Liver (tissue), 9 donors: Measurements from ENCODE around the gene PIGM. TPM values are rescaled to one million over a fixed set of nuclear protein-coding genes. Genes with fewer than 3 reads are reported as not detected.
A peak's percentile ranks its signal among the peaks of the same experiment; 100 is the strongest.

Source experiments
- DNase-seq: peaks from one replicate; pipeline ENCODE4 v3.0.0-alpha.2; 2017; ENCODE audit warnings: low spot score
- H3K27ac ChIP-seq, 2 donors: one replicate each; pipeline ENCODE4 v1.7.0; 2013; ENCODE audit warnings: inconsistent platforms in 2 of 2, low read length in 2 of 2, control low read depth in 1 of 2, low read depth in 1 of 2, mild to moderate bottlenecking in 1 of 2
- H3K27me3 ChIP-seq, 4 donors: one replicate each; pipeline versions ENCODE4 v1.6.1 to v1.7.0; 2013; ENCODE audit warnings: low read length in 3 of 4, inconsistent platforms in 1 of 4, mild to moderate bottlenecking in 1 of 4, moderate library complexity in 1 of 4; ENCODE audit not compliant: control insufficient read depth in 4 of 4, insufficient read depth in 4 of 4
- H3K36me3 ChIP-seq, 4 donors: one replicate each; pipeline versions ENCODE4 v1.6.1 to v1.7.0; 2013; ENCODE audit warnings: low read length in 3 of 4, mild to moderate bottlenecking in 3 of 4, low read depth in 1 of 4, moderate library complexity in 1 of 4; ENCODE audit not compliant: control insufficient read depth in 4 of 4, insufficient read depth in 3 of 4
- H3K4me1 ChIP-seq, 4 donors: one replicate each; pipeline versions ENCODE4 v1.6.1 to v1.7.0; 2013; ENCODE audit warnings: low read length in 3 of 4, mild to moderate bottlenecking in 3 of 4, moderate library complexity in 1 of 4; ENCODE audit not compliant: control insufficient read depth in 4 of 4, insufficient read depth in 4 of 4
- H3K4me3 ChIP-seq, 3 donors: one replicate each; pipeline versions ENCODE4 v1.6.1 to v1.7.0; 2013; ENCODE audit warnings: low read length in 3 of 3, control low read depth in 1 of 3, low read depth in 1 of 3, mild to moderate bottlenecking in 1 of 3
- H3K9ac ChIP-seq, 2 donors: one replicate each; pipeline ENCODE4 v1.7.0; 2013; ENCODE audit warnings: low read length in 2 of 2, mild to moderate bottlenecking in 2 of 2, moderate library complexity in 2 of 2, control low read depth in 1 of 2, low read depth in 1 of 2
- H3K9me3 ChIP-seq, 4 donors: one replicate each; pipeline versions ENCODE4 v1.6.1 to v1.7.0; 2013; ENCODE audit warnings: low read length in 3 of 4; ENCODE audit not compliant: control insufficient read depth in 4 of 4
- EGR1 ChIP-seq, 2 donors: IDR thresholded peaks; 2 replicates each; pipeline ENCODE4 v1.6.1; 2016 to 2018; ENCODE audit warnings: antibody characterized with exemption in 2 of 2, low read depth in 2 of 2
- FOXA1 ChIP-seq: IDR thresholded peaks from 2 replicates; pipeline ENCODE4 v1.6.1; 2016; ENCODE audit warnings: antibody characterized with exemption
- FOXA2 ChIP-seq: IDR thresholded peaks from 2 replicates; pipeline ENCODE4 v1.6.1; 2016; ENCODE audit warnings: antibody characterized with exemption
- GABPA ChIP-seq, 2 donors: IDR thresholded peaks in 1 of 2; conservative IDR thresholded peaks in 1 of 2; 2 replicates each; pipeline ENCODE4 v1.6.1; 2016; ENCODE audit warnings: antibody characterized with exemption in 2 of 2, mild to moderate bottlenecking in 1 of 2, moderate library complexity in 1 of 2
- HNF4A ChIP-seq, 2 donors: conservative IDR thresholded peaks; 2 replicates each; pipeline ENCODE4 v1.6.1; 2016; ENCODE audit warnings: antibody characterized with exemption in 2 of 2, mild to moderate bottlenecking in 2 of 2
- HNF4G ChIP-seq: IDR thresholded peaks from 2 replicates; pipeline ENCODE4 v1.6.1; 2016; ENCODE audit warnings: antibody characterized with exemption
- JUND ChIP-seq, 2 donors: IDR thresholded peaks; 2 replicates each; pipeline ENCODE4 v1.6.1; 2016; ENCODE audit warnings: antibody characterized with exemption in 2 of 2
- NR2F2 ChIP-seq: IDR thresholded peaks from 2 replicates; pipeline ENCODE4 v1.6.1; 2016; ENCODE audit warnings: antibody characterized with exemption
- RAD21 ChIP-seq, 2 donors: IDR thresholded peaks; 2 replicates each; pipeline ENCODE4 v1.6.1; 2016; ENCODE audit warnings: antibody characterized with exemption in 2 of 2, mild to moderate bottlenecking in 2 of 2
- RXRA ChIP-seq, 2 donors: IDR thresholded peaks; 2 replicates each; pipeline ENCODE4 v1.6.1; 2017 to 2018; ENCODE audit warnings: antibody characterized with exemption in 2 of 2, mild to moderate bottlenecking in 1 of 2
- TAF1 ChIP-seq: conservative IDR thresholded peaks from 2 replicates; pipeline ENCODE4 v1.6.1; 2016; ENCODE audit warnings: antibody characterized with exemption, mild to moderate bottlenecking
- YY1 ChIP-seq: IDR thresholded peaks from 2 replicates; pipeline ENCODE4 v1.6.1; 2016; ENCODE audit warnings: antibody characterized with exemption, mild to moderate bottlenecking
- WGBS: extraction: QIAGEN DNeasy Blood & Tissue Kit; methylation state at CpG from one replicate; pipeline ENCODE4 v1.1.7; 2013; 5-methylcytosine and 5-hydroxymethylcytosine counted together
- polyA plus RNA-seq, 2 donors: library from polyadenylated mRNA; stranded (reverse) in 1 of 2; unstranded in 1 of 2; fragments of 200-250 nt in 1 of 2; fragments of >200 nt in 1 of 2; fragmentation: Nextera tagmentation in 1 of 2; extraction: Ambion mirVana in 1 of 2; gene quantifications; one replicate each; pipeline versions ENCODE4 v1.2.1 to v1.2.3, GENCODE V29; 2013 to 2015
- total RNA-seq, 2 donors: library from RNA; depleted of rRNA; stranded (reverse); fragments of >200 nt; gene quantifications; one replicate each; pipeline ENCODE4 v1.2.3, GENCODE V29; 2014
- TF ChIP-seq, protein P1 (sequence below): fragments of 150-350 bp; IDR thresholded peaks from 2 replicates; pipeline ENCODE4 v1.5.1; 2017; ENCODE audit warnings: improper control_type of control experiment, low read depth, low read length; ENCODE audit not compliant: missing input control
- TF ChIP-seq, protein P2 (sequence below): IDR thresholded peaks from 2 replicates; pipeline ENCODE4 v1.6.1; 2016; ENCODE audit warnings: antibody characterized with exemption
- TF ChIP-seq, protein P3 (sequence below): IDR thresholded peaks from 2 replicates; pipeline ENCODE4 v1.6.1; 2016; ENCODE audit warnings: antibody characterized with exemption
- TF ChIP-seq, protein P4 (sequence below): IDR thresholded peaks from 2 replicates; pipeline ENCODE4 v1.6.1; 2016; ENCODE audit warnings: antibody characterized with exemption, mild to moderate bottlenecking
- donor health status: healthy.
- donor health status: healthy.
- donor health status: healthy.
- donor health status: healthy.
- donor health status: healthy.

PIGM gene
- total and polyA plus RNA-seq, 4 donors = 2.9 to 4.2 (median 3.6) TPM

DNA sequence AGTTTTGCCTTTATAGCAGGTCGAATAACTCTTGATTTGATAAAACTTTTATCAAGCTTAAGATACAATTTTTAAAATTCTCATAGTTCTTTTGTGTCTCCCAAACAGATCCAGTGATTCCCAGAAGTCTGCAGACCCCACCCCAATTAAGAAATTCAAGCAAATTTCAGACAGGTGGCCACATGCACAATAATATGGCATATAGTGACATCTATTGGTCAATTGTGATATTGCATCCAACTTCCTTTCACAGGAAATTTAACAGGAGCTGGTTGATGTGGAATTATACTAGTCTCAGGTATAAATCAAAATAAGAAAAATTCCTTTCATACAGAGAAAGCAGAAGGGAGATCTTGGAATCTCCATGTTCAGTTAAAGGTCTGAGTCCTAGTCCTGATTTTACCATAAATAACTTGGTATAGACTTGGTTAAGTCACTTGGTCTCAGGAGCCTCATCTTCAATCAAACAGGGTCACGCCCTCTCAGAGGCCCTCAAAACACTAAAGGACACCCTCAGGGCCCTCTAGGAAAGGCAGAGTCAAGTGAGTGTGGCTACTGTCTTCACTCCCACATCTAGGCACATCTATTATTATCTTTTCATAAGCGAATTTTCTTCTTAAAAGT, 24.1 kb downstream of the PIGM start:
- Histone ChIP-seq H3K27me3 (no peaks in the 10 kb centered on the region), H3K36me3 (no peaks in the 10 kb centered on the region), H3K4me1 (no peaks in the 10 kb centered on the region), H3K9ac (no peak overlapping the region), H3K4me3 (no peak overlapping the region), H3K27ac (no peak overlapping the region), H3K9me3 (no peaks in the 10 kb centered on the region)
- whole genome bisulfite sequencing = 86% methylated on average over 3 of the region's 3 CpGs
- no peak for DNase-seq
- TF ChIP-seq, protein P1, sequence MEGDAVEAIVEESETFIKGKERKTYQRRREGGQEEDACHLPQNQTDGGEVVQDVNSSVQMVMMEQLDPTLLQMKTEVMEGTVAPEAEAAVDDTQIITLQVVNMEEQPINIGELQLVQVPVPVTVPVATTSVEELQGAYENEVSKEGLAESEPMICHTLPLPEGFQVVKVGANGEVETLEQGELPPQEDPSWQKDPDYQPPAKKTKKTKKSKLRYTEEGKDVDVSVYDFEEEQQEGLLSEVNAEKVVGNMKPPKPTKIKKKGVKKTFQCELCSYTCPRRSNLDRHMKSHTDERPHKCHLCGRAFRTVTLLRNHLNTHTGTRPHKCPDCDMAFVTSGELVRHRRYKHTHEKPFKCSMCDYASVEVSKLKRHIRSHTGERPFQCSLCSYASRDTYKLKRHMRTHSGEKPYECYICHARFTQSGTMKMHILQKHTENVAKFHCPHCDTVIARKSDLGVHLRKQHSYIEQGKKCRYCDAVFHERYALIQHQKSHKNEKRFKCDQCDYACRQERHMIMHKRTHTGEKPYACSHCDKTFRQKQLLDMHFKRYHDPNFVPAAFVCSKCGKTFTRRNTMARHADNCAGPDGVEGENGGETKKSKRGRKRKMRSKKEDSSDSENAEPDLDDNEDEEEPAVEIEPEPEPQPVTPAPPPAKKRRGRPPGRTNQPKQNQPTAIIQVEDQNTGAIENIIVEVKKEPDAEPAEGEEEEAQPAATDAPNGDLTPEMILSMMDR = peak; percentile 84
- TF ChIP-seq FOXA1 (no peak), NR2F2 (no peak), YY1 (no peak), RAD21 (IDR thresholded peaks at IDR 0.05) (peak; percentile 84 to 85), EGR1 (IDR thresholded peaks at IDR 0.05; ENCODE audit: low read depth in 2 of 2) (no peak)
- TF ChIP-seq, protein P2, sequence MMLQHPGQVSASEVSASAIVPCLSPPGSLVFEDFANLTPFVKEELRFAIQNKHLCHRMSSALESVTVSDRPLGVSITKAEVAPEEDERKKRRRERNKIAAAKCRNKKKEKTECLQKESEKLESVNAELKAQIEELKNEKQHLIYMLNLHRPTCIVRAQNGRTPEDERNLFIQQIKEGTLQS = no peak

DNA sequence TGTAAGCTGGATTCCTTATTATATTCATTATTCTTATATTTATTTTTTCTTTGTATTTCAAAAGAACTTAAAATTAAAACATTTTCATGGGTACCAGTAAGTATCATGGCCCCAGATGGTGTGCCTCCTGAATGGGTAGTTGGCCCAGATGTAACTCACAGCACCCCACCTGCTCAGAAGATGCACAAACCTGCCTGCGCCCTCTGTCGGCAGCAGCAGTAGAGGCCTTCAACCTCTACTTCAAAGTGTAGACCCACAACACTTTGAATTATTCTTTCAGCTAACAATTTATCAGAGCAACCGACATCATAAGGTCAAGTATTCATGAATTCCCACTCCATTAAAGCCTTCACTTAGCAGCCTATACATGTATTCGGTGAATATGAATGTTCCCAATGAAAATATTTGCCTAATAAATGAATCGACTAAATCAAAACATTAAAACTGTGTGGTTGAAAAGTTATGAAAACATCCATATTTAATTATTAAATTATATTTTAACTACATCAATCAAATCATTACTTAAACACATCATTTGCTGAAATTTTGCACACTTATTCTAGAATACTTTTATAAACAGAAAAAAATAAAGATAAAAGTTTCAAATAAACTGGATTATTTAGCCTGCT, 25.4 kb downstream of the PIGM start:
- TF ChIP-seq JUND (IDR thresholded peaks at IDR 0.05) (no peak), FOXA2 (no peak), FOXA1 (no peak), GABPA (IDR thresholded peaks at IDR 0.05 in 1 of 2, conservative IDR thresholded peaks at IDR 0.05 in 1 of 2) (no peak), HNF4A (conservative IDR thresholded peaks at IDR 0.05) (peak in 1 of 2 donors; percentile 42), NR2F2 (no peak), HNF4G (no peak), RAD21 (IDR thresholded peaks at IDR 0.05) (peak; percentile 87 to 94), TAF1 (no peak), RXRA (IDR thresholded peaks at IDR 0.05) (peak in 1 of 2 donors; percentile 34)
- TF ChIP-seq, protein P3, sequence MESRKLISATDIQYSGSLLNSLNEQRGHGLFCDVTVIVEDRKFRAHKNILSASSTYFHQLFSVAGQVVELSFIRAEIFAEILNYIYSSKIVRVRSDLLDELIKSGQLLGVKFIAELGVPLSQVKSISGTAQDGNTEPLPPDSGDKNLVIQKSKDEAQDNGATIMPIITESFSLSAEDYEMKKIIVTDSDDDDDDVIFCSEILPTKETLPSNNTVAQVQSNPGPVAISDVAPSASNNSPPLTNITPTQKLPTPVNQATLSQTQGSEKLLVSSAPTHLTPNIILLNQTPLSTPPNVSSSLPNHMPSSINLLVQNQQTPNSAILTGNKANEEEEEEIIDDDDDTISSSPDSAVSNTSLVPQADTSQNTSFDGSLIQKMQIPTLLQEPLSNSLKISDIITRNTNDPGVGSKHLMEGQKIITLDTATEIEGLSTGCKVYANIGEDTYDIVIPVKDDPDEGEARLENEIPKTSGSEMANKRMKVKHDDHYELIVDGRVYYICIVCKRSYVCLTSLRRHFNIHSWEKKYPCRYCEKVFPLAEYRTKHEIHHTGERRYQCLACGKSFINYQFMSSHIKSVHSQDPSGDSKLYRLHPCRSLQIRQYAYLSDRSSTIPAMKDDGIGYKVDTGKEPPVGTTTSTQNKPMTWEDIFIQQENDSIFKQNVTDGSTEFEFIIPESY = no peak
- TF ChIP-seq, protein P2 = no peak
- TF ChIP-seq, protein P4, sequence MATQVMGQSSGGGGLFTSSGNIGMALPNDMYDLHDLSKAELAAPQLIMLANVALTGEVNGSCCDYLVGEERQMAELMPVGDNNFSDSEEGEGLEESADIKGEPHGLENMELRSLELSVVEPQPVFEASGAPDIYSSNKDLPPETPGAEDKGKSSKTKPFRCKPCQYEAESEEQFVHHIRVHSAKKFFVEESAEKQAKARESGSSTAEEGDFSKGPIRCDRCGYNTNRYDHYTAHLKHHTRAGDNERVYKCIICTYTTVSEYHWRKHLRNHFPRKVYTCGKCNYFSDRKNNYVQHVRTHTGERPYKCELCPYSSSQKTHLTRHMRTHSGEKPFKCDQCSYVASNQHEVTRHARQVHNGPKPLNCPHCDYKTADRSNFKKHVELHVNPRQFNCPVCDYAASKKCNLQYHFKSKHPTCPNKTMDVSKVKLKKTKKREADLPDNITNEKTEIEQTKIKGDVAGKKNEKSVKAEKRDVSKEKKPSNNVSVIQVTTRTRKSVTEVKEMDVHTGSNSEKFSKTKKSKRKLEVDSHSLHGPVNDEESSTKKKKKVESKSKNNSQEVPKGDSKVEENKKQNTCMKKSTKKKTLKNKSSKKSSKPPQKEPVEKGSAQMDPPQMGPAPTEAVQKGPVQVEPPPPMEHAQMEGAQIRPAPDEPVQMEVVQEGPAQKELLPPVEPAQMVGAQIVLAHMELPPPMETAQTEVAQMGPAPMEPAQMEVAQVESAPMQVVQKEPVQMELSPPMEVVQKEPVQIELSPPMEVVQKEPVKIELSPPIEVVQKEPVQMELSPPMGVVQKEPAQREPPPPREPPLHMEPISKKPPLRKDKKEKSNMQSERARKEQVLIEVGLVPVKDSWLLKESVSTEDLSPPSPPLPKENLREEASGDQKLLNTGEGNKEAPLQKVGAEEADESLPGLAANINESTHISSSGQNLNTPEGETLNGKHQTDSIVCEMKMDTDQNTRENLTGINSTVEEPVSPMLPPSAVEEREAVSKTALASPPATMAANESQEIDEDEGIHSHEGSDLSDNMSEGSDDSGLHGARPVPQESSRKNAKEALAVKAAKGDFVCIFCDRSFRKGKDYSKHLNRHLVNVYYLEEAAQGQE = no peak
- TF ChIP-seq, protein P1 = peak; percentile 89
- Histone ChIP-seq H3K27me3 (no peaks in the 10 kb centered on the region), H3K27ac (no peak overlapping the region), H3K4me3 (no peak overlapping the region), H3K4me1 (no peaks in the 10 kb centered on the region), H3K9ac (no peak overlapping the region), H3K9me3 (no peaks in the 10 kb centered on the region), H3K36me3 (no peaks in the 10 kb centered on the region)
- DNase-seq = peak; percentile 75
- WGBS = 23% methylated on average over 5 of the region's 5 CpGs
